Neural cell (in vitro differentiated cells): Measurements from ENCODE around the gene MGAT4A. TPM values are rescaled to one million over a fixed set of nuclear protein-coding genes. Genes with fewer than 3 reads are reported as not detected.

Experiments
- H2AFZ ChIP-seq: fragments of 200-600, 300-800 bp; sonication (generic), shearing (Covaris generic); 2 replicates; pipeline ENCODE4 v1.6.0; 2014; ENCODE audit warnings: low read depth, mild to moderate bottlenecking, antibody characterized with exemption, low read length, moderate library complexity
- H3F3A ChIP-seq: fragments of 200-600 bp; shearing (Covaris generic); 2 replicates; pipeline ENCODE4 v1.6.1; 2016; ENCODE audit warnings: mild to moderate bottlenecking, moderate library complexity, mixed read lengths, antibody characterized with exemption, low read length; ENCODE audit not compliant: insufficient read depth, poor library complexity, severe bottlenecking
- H3K27ac ChIP-seq: fragments of 200-600, 300-800 bp; sonication (generic), shearing (Covaris generic); 2 replicates; pipeline ENCODE4 v1.5.1; 2014; ENCODE audit warnings: mild to moderate bottlenecking, low read length, moderate library complexity
- H3K27me3 ChIP-seq: fragments of 300-800, 200-600 bp; sonication (generic), shearing (Covaris generic); 2 replicates; pipeline ENCODE4 v1.6.0; 2014; ENCODE audit warnings: mild to moderate bottlenecking, low read depth, low read length, moderate library complexity; ENCODE audit not compliant: insufficient read depth
- H3K36me3 ChIP-seq: fragments of 300-800, 200-600 bp; sonication (generic), shearing (Covaris generic); 2 replicates; pipeline ENCODE4 v1.5.1; 2014; ENCODE audit warnings: mild to moderate bottlenecking, antibody characterized with exemption, low read length, moderate library complexity; ENCODE audit not compliant: insufficient read depth
- H3K4me2 ChIP-seq: fragments of 300-800, 200-600 bp; sonication (generic), shearing (Covaris generic); 2 replicates; pipeline ENCODE4 v1.6.0; 2014; ENCODE audit warnings: mild to moderate bottlenecking, low read length
- H3K4me3 ChIP-seq: fragments of 300-800, 200-600 bp; sonication (generic), shearing (Covaris generic); 2 replicates; pipeline ENCODE4 v1.5.1; 2014; ENCODE audit warnings: mild to moderate bottlenecking, low read length, moderate library complexity
- H3K79me2 ChIP-seq: fragments of 200-600 bp; shearing (Covaris generic); replicated peaks from 2 replicates; pipeline ENCODE4 v1.6.0; 2014; ENCODE audit warnings: mild to moderate bottlenecking, low read length, moderate library complexity; ENCODE audit not compliant: insufficient read depth
- H3K9ac ChIP-seq: fragments of 300-800, 200-600 bp; sonication (generic), shearing (Covaris generic); 2 replicates; pipeline ENCODE4 v1.6.1; 2016; ENCODE audit warnings: mild to moderate bottlenecking, low read length, mixed read lengths
- H3K9me2 ChIP-seq: fragments of 200-600 bp; shearing (Covaris generic); 2 replicates; pipeline ENCODE4 v1.6.1; 2016; ENCODE audit warnings: mild to moderate bottlenecking, low read length, mixed read lengths; ENCODE audit not compliant: insufficient read depth
- H3K9me3 ChIP-seq: fragments of 200-600, 300-800 bp; sonication (generic), shearing (Covaris generic); 2 replicates; pipeline ENCODE4 v1.6.1; 2016; ENCODE audit warnings: mild to moderate bottlenecking, mixed run types, low read length, moderate library complexity, mixed read lengths
- H4K20me1 ChIP-seq: fragments of 200-600 bp; shearing (Covaris generic); 2 replicates; pipeline ENCODE4 v1.6.1; 2016; ENCODE audit warnings: mild to moderate bottlenecking, mixed run types; ENCODE audit not compliant: insufficient read depth
- EP300 ChIP-seq: fragments of 450-650 bp; conservative IDR thresholded peaks from 2 replicates; pipeline ENCODE4 v1.6.1; 2014; ENCODE audit warnings: antibody characterized with exemption, mild to moderate bottlenecking, moderate library complexity; ENCODE audit not compliant: poor library complexity, severe bottlenecking
- EZH2 ChIP-seq: fragments of 200-600, 300-800 bp; shearing (Covaris generic), sonication (generic); IDR thresholded peaks from 2 replicates; pipeline ENCODE4 v1.6.1; 2014; ENCODE audit warnings: antibody characterized with exemption, low read length, borderline replicate concordance, mild to moderate bottlenecking; ENCODE audit not compliant: insufficient read depth, poor library complexity, severe bottlenecking
- MXI1 ChIP-seq: fragments of 450-650 bp; conservative IDR thresholded peaks from 2 replicates; pipeline ENCODE4 v1.6.1; 2014; ENCODE audit warnings: antibody characterized with exemption, mild to moderate bottlenecking; ENCODE audit not compliant: poor library complexity, severe bottlenecking
- POLR2AphosphoS5 ChIP-seq: IDR thresholded peaks from 2 replicates; pipeline ENCODE4 v1.6.1; 2012
- RAD21 ChIP-seq: fragments of 450-650 bp; conservative IDR thresholded peaks from 2 replicates; pipeline ENCODE4 v1.6.1; 2014; ENCODE audit warnings: antibody characterized with exemption, mild to moderate bottlenecking, moderate library complexity
- SMC3 ChIP-seq: fragments of 450-650 bp; conservative IDR thresholded peaks from 2 replicates; pipeline ENCODE4 v1.6.1; 2014; ENCODE audit warnings: antibody characterized with exemption, mild to moderate bottlenecking, moderate library complexity; ENCODE audit not compliant: poor library complexity
- TAF1 ChIP-seq: IDR thresholded peaks from 2 replicates; pipeline ENCODE4 v1.6.1; 2012; ENCODE audit warnings: low read depth
- polyA plus RNA-seq: library from polyadenylated mRNA; depleted of rRNA; stranded (reverse); fragments of >200 nt; gene quantifications from 2 replicates; pipeline ENCODE4 v1.2.3, GENCODE V29; 2014
- TF ChIP-seq, protein P1 (sequence below): fragments of 450-650 bp; IDR thresholded peaks from 2 replicates; pipeline ENCODE4 v1.5.1; 2014; ENCODE audit warnings: antibody characterized with exemption, mild to moderate bottlenecking, moderate library complexity; ENCODE audit not compliant: poor library complexity, severe bottlenecking
- TF ChIP-seq, protein P2 (sequence below): IDR thresholded peaks from 2 replicates; pipeline ENCODE4 v1.6.1; 2012; ENCODE audit warnings: borderline replicate concordance

The MGAT4A gene
- polyA plus RNA-seq, 1 donor from 2014 or later = 54.8 TPM

DNA sequence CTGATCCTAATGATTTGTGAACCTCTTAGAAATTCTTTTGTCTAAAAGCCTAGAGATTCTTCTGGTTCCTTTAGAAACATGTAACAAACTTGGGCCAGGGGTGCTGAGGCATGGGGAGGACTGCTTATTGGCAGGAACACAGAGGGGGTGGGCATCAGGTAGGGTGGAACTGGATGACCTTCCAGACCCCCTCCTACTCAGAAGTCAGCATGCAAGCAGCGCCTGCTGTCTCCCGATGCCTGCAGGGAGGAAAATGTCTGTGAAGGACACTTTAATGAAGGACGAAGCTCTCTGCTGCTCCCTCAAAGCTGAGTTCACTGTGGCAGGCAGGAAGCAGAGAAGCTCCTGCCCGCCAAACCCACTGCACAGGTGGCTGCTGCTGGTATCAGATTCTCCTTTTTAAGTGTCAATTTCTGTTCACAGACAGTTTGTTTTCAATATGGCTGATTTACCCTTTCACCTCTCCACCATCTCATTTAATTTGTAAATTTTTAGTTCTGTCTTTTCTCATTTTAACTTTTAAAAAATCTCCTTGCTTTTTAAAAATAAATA is 142.0 kb downstream of the MGAT4A start:
- Histone ChIP-seq H3K4me3 (no peak overlapping the region), H3K27me3 (no peaks in the 10 kb centered on the region), H2AFZ (no peak overlapping the region), H3K36me3 (no peaks in the 10 kb centered on the region), H3K27ac (no peak overlapping the region), H3K9ac (no peak overlapping the region), H3K4me2 (no peak overlapping the region), H3K9me2 (no peaks in the 10 kb centered on the region), H3K79me2 (no peaks in the 10 kb centered on the region), H3F3A (no peaks in the 10 kb centered on the region), H3K9me3 (no peaks in the 10 kb centered on the region), H4K20me1 (no peaks in the 10 kb centered on the region)
- TF ChIP-seq EP300 (no peak), EZH2 (no peak), TAF1 (no peak), SMC3 (no peak), RAD21 (no peak), POLR2AphosphoS5 (no peak), MXI1 (no peak)
- TF ChIP-seq, protein P1, sequence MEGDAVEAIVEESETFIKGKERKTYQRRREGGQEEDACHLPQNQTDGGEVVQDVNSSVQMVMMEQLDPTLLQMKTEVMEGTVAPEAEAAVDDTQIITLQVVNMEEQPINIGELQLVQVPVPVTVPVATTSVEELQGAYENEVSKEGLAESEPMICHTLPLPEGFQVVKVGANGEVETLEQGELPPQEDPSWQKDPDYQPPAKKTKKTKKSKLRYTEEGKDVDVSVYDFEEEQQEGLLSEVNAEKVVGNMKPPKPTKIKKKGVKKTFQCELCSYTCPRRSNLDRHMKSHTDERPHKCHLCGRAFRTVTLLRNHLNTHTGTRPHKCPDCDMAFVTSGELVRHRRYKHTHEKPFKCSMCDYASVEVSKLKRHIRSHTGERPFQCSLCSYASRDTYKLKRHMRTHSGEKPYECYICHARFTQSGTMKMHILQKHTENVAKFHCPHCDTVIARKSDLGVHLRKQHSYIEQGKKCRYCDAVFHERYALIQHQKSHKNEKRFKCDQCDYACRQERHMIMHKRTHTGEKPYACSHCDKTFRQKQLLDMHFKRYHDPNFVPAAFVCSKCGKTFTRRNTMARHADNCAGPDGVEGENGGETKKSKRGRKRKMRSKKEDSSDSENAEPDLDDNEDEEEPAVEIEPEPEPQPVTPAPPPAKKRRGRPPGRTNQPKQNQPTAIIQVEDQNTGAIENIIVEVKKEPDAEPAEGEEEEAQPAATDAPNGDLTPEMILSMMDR = no peak
- TF ChIP-seq, protein P2, sequence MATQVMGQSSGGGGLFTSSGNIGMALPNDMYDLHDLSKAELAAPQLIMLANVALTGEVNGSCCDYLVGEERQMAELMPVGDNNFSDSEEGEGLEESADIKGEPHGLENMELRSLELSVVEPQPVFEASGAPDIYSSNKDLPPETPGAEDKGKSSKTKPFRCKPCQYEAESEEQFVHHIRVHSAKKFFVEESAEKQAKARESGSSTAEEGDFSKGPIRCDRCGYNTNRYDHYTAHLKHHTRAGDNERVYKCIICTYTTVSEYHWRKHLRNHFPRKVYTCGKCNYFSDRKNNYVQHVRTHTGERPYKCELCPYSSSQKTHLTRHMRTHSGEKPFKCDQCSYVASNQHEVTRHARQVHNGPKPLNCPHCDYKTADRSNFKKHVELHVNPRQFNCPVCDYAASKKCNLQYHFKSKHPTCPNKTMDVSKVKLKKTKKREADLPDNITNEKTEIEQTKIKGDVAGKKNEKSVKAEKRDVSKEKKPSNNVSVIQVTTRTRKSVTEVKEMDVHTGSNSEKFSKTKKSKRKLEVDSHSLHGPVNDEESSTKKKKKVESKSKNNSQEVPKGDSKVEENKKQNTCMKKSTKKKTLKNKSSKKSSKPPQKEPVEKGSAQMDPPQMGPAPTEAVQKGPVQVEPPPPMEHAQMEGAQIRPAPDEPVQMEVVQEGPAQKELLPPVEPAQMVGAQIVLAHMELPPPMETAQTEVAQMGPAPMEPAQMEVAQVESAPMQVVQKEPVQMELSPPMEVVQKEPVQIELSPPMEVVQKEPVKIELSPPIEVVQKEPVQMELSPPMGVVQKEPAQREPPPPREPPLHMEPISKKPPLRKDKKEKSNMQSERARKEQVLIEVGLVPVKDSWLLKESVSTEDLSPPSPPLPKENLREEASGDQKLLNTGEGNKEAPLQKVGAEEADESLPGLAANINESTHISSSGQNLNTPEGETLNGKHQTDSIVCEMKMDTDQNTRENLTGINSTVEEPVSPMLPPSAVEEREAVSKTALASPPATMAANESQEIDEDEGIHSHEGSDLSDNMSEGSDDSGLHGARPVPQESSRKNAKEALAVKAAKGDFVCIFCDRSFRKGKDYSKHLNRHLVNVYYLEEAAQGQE = no peak

DNA sequence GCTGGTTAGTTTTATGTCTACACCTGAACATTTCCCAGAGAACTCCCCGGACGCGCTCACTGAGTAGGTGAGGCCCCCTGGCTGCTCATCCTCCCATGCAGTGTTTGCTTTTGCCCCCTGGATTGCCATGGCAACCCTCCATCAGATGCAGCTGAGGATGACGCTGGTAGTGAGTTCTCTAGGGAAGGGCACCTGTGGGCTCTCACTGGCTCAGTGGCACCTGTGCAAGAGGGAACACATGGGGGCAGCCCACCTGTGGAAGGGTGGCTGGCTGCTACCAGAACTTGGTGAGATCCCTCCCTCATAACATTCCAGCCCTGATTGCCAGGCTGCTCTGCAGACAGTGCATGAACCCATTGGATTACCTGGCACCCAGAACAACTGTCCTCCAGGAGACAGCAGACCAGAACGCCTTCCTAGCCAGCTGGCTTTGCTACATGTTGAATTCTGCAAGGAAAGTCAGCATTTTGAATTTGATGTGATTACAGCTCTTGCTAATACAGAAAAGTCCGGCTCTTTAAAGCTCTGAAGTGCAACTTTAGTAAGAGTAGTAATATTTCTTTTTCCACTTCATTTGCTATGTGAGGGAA is 144.3 kb downstream of the MGAT4A start:
- Histone ChIP-seq H4K20me1 (no peaks in the 10 kb centered on the region), H3K4me2 (no peak overlapping the region), H3K4me3 (no peak overlapping the region), H3K27ac (no peak overlapping the region), H3K9me3 (no peaks in the 10 kb centered on the region), H3K9me2 (no peaks in the 10 kb centered on the region), H3K36me3 (no peaks in the 10 kb centered on the region), H3K9ac (no peak overlapping the region), H3F3A (no peaks in the 10 kb centered on the region), H2AFZ (no peak overlapping the region), H3K27me3 (no peaks in the 10 kb centered on the region), H3K79me2 (no peaks in the 10 kb centered on the region)
- no peak for TF ChIP-seq MXI1
- TF ChIP-seq SMC3 = no peak
- no peak for TF ChIP-seq TAF1
- no peak for TF ChIP-seq RAD21
- no peak for TF ChIP-seq EZH2
